Pancreas (tissue), 10 donors: ENCODE data around the gene SLC35E4. TPM values are rescaled to one million over a fixed set of nuclear protein-coding genes. Genes with fewer than 3 reads are reported as not detected.

Experiments used
- ATAC-seq, 4 donors: fragments of 200-7000 bp; cut with Tn5 transposase; one replicate each; pipeline versions ENCODE4 v1.8.0 to v1.9.1; 2020; ENCODE audit warnings: mild to moderate bottlenecking in 4 of 4, moderate library complexity in 4 of 4
- DNase-seq, 6 donors: peaks; one replicate each; pipeline ENCODE4 v3.0.0-alpha.2; 2020
- FAIRE-seq: peaks from 2 replicates; lab custom pipeline; 2012; peaks lifted over from hg19 to GRCh38; lab: Jason Lieb, UNC
- H3K27ac ChIP-seq, 4 donors: fragments of 200-600 bp; sonication (generic); 1 replicate in 3 of 4; 2 replicates in 1 of 4; pipeline versions ENCODE4 v1.5.0 to v1.8.0; 2020
- H3K27me3 ChIP-seq, 4 donors: fragments of 200-600 bp; one replicate each; pipeline ENCODE4 v1.8.0; 2021
- H3K36me3 ChIP-seq, 3 donors: fragments of 200-600 bp; sonication (generic) in 1 of 3; one replicate each; pipeline versions ENCODE4 v1.5.0 to v1.8.0; 2020 to 2021
- H3K4me1 ChIP-seq, 3 donors: fragments of 200-600 bp; one replicate each; pipeline ENCODE4 v1.8.0; 2021
- H3K4me3 ChIP-seq, 4 donors: fragments of 200-600 bp; sonication (generic) in 2 of 4; one replicate each; pipeline versions ENCODE4 v1.5.0 to v1.8.0; 2020 to 2021
- H3K9me3 ChIP-seq, 4 donors: fragments of 200-600 bp; one replicate each; pipeline ENCODE4 v1.8.0; 2021
- WGBS, 2 donors: extraction: QIAGEN DNeasy Blood & Tissue Kit; methylation state at CpG; one replicate each; pipeline ENCODE4 v1.1.7; 2013; 5-methylcytosine and 5-hydroxymethylcytosine counted together
- intact Hi-C, 3 donors: fragments of 100-400 bp; cut with DNase I; formaldehyde crosslinking; loops; one replicate each; pipeline versions ENCODE4 v1.11.1 to v1.14.2; 2022
- polyA plus RNA-seq, 2 donors: library from polyadenylated mRNA; stranded (reverse); fragments of 200-250 nt; gene quantifications; one replicate each; pipeline ENCODE4 v1.2.3, GENCODE V29; 2013
- total RNA-seq, 6 donors: library from RNA; stranded (reverse); fragmentation: NEBNext Ultra II Directional in 4 of 6; extraction: Animal tissue kit (Norgen Biotek cat#: 25700) in 4 of 6; gene quantifications; one replicate each; pipeline versions ENCODE4 v1.2.1 to v1.2.4, GENCODE V29; 2021 to 2023
- TF ChIP-seq, protein P1 (sequence below), 4 donors: fragments of 200-600 bp; sonication (generic) in 3 of 4; IDR thresholded peaks; one replicate each; pipeline versions ENCODE4 v1.5.0 to v1.8.0; 2021; ENCODE audit warnings: antibody characterized with exemption in 4 of 4
- donor health status: healthy with polysubstance abuse.
- donor health status: DM: no; HTN: no; CAD: no; lungs with moderate emphysema.
- donor health status: DM: no; HTN: no; CAD: no.
- donor health status: control.
- donor health status: control.
- donor health status: Bipolar disorder and iron deficiency.
- donor health status: DM: yes; HTN: yes; CAD: no.
- donor health status: DM: no; HTN: no; CAD: no.
- donor health status: DM: no; HTN: no; CAD: no.
- donor health status: DM: yes; HTN: yes; CAD: no.

SLC35E4 gene
- total and polyA plus RNA-seq, 8 donors, result 0.90 to 1.7 (median 1.2) TPM

DNA sequence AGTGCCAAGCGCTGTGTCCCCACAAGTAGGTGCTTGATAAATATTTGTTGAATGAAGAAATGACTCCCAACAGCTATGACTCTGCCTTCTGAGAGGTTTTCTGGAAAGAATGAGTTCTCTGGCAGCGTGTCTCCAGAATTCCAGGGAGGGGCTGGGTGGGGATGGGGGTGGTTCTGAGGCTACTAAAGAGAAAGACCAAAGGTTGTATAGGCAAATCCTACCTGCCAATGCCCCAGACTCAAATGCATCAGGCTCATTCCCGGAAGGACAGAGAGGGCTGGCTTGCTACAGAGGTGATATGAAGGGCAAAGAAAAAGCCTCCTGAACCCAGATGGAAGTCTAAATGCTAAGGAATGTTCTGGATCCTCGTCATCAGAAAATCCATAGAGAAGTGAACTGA, 30.2 kb downstream of the SLC35E4 start:
- Histone ChIP-seq H3K9me3 (no peaks in the 10 kb centered on the region), H3K27me3 (no peaks in the 10 kb centered on the region), H3K4me3 (no peak overlapping the region), H3K36me3 (no peaks in the 10 kb centered on the region), H3K4me1 (peaks cover 0 to 4% (median 0%) of the 10 kb centered on the region in 3 donors), H3K27ac (no peak overlapping the region)
- no peak for FAIRE-seq
- no peak for ATAC-seq
- TF ChIP-seq, protein P1, sequence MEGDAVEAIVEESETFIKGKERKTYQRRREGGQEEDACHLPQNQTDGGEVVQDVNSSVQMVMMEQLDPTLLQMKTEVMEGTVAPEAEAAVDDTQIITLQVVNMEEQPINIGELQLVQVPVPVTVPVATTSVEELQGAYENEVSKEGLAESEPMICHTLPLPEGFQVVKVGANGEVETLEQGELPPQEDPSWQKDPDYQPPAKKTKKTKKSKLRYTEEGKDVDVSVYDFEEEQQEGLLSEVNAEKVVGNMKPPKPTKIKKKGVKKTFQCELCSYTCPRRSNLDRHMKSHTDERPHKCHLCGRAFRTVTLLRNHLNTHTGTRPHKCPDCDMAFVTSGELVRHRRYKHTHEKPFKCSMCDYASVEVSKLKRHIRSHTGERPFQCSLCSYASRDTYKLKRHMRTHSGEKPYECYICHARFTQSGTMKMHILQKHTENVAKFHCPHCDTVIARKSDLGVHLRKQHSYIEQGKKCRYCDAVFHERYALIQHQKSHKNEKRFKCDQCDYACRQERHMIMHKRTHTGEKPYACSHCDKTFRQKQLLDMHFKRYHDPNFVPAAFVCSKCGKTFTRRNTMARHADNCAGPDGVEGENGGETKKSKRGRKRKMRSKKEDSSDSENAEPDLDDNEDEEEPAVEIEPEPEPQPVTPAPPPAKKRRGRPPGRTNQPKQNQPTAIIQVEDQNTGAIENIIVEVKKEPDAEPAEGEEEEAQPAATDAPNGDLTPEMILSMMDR (IDR thresholded peaks at IDR 0.05), result no peak
- WGBS, 2 donors, result 85 to 93% methylated on average over 4 of the region's 4 CpGs
- DNase-seq, result no peak
- intact Hi-C loops, result no loop called here

DNA sequence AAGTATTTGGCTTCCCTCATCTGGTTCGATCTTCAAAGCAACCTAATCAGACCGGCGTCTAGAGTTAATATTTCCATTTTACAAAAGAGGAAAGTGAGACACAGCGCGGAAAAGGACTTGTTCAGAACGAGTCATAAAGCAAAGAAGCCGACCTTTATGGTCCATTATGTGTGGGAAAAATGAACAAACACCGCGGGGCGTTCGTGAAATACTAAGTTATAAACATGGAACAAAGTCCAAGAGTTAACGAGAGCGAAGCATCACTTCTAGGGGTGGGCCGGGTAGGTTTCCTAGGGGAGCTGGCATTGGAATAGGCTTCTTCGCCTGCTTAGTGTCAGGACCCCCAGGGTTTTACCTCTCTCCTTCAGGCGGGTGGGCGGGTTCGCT, 31.5 kb downstream of the SLC35E4 start:
- 0 to 1% methylated on average over 18 of the region's 18 CpGs for WGBS, 2 donors
- TF ChIP-seq, protein P1 (IDR thresholded peaks at IDR 0.05), result no peak
- ATAC-seq, result peak in 3 of 4 donors; percentile 4 to 12 (median 12)
- no peak for DNase-seq
- no peak overlapping the region for H3K27ac ChIP-seq
- H3K9me3 ChIP-seq, result no peaks in the 10 kb centered on the region
- no peaks in the 10 kb centered on the region for H3K36me3 ChIP-seq
- H3K4me1 ChIP-seq, result peaks cover 0 to 4% (median 0%) of the 10 kb centered on the region in 3 donors
- no peaks in the 10 kb centered on the region for H3K27me3 ChIP-seq
- intact Hi-C loops, result no loop called here
- H3K4me3 ChIP-seq, result peak overlapping the region; percentile 50 to 97 (median 83)
- FAIRE-seq, result no peak

DNA sequence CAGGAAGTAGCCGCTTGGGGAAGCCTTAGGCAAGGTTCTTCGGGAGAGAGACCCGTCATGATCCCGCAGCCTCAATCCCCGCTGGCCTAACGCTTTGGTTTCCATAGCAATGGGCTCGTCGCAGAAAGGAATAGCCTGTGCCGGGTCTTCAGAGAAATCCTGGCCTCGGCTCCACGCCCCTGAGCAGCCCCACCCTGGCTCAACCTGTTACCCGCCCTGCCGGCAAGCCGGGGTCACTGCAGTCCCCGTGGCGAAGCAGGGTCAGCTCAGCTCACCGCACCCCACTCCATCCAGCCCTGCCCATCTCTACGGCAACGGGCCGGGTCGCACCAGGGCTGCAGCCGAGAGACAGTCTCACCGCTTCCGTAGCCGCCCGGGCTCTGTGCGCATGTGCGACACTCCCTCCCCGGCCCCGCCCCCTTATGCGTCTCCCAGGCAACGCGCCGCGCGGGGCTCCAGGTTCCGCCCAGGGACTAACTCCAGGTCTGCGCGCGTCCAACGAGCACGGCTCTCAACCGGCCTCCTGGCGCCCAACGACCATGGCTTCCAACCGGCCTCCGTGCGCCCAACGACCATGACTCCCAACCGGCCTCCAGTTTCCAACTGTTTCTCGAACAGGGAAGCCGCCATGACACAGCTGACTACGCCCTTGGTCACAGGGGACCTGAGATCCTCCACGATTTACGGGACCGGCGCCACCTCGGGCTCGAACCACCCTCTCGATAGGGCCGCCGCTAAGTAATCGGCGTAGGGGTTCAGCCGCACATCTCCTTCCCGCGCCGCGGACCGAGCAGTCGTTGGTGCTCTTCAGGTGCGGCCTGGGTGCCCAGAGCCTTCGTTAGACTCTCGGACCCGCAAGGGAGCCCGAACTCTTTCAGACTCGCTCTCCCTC, 32.2 kb downstream of the SLC35E4 start, which contains the start of gene DUSP18:
DUSP18 (minus strand) TSS at position 382 of the 892 bp plus-strand sequence. CDS start 3,872 bp downstream, outside the sequence.
- 0 to 1% methylated on average over 77 of the region's 77 CpGs for WGBS, 2 donors
- no peaks in the 10 kb centered on the region for H3K9me3 ChIP-seq
- H3K27me3 ChIP-seq, result no peaks in the 10 kb centered on the region
- FAIRE-seq (no peak), ATAC-seq (peak; percentile 98 to 100 (median 99)), DNase-seq (peak; percentile 90 to 100 (median 96))
- H3K27ac ChIP-seq, result peak within 1 kb of the TSS in 3 of 4 donors; percentile 33 to 48 (median 41)
- intact Hi-C loops, result no loop called here
- TF ChIP-seq, protein P1 (IDR thresholded peaks at IDR 0.05), result peak in 1 of 4 donors; percentile 8
- peaks cover 0 to 4% (median 0%) of the 10 kb centered on the region in 3 donors for H3K4me1 ChIP-seq
- H3K36me3 ChIP-seq, result no peaks in the 10 kb centered on the region
- peak within 1 kb of the TSS; percentile 50 to 97 (median 83) for H3K4me3 ChIP-seq

DNA sequence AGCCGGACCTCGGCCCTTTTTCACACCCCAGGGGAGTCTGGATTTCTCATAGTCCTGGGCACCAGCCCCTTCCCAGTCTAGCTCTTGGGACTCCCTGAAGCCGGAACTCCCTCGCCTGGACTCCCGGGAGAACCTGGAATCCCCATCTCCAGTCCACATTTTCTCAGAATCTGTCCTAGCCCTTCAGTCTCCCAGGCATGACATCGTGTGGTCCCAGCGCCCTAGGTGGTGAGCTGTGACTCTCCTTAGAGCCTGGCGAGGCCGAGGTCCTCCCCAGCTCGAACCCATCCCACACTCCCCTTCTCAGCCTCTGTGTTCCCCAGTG, 32.8 kb downstream of the SLC35E4 start:
- WGBS, 2 donors, result 17 to 23% methylated on average over 10 of the region's 10 CpGs
- DNase-seq, result no peak
- H3K27ac ChIP-seq, result peak overlapping the region in 2 of 4 donors; percentile 33 to 48

More for the DNA sequence above, 32.8 kb downstream of the SLC35E4 start:
- intact Hi-C loops, result no loop called here
- TF ChIP-seq, protein P1 (IDR thresholded peaks at IDR 0.05), result no peak
- H3K4me1 ChIP-seq, result peaks cover 0 to 4% (median 0%) of the 10 kb centered on the region in 3 donors
- ATAC-seq (peak; percentile 3 to 8 (median 4)), FAIRE-seq (no peak)
- no peaks in the 10 kb centered on the region for H3K36me3 ChIP-seq
- H3K9me3 ChIP-seq, result no peaks in the 10 kb centered on the region
- no peaks in the 10 kb centered on the region for H3K27me3 ChIP-seq
- peak overlapping the region; percentile 50 to 97 (median 83) for H3K4me3 ChIP-seq
